Measurements from ENCODE around the gene NCAM2.

Gene NCAM2

DNA sequence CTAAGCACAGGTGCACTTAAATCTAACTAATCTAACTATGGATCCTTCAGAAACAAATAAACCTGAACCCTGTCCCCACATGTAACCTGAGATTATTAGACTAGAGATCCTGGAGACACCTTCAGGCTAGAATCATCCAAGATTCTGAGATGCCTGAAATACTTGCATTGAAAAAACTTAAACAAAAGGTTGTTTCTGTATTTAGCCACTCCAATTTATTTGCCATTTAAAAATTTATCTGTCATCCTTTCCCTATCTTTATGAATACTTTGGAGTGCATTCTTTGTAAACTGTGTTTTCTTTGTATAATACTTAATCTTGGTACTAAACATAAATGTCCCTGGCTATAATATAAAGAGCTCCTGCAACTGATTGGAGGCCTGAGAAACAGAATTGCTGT lies 270.7 kb downstream of the NCAM2 start:
- Histone ChIP-seq H3K36me3 (ENCODE audit: control insufficient read depth in 5 of 5, insufficient read depth in 5 of 5, low read length in 5 of 5) (no peaks in the 10 kb centered on the region), H3K27ac (ENCODE audit: low read depth, low read length) (no peak overlapping the region), H3K27me3 (ENCODE audit: control insufficient read depth in 5 of 5, insufficient read depth in 4 of 5, low read length in 5 of 5) (no peaks in the 10 kb centered on the region), H3K4me1 (ENCODE audit: control insufficient read depth in 5 of 5, insufficient read depth in 5 of 5, low read length in 5 of 5) (no peaks in the 10 kb centered on the region), H3K9ac (ENCODE audit: low read length in 5 of 5) (no peak overlapping the region), H3K9me3 (ENCODE audit: control insufficient read depth in 5 of 5, low read length in 5 of 5) (peaks cover 0 to 2% (median 0%) of the 10 kb centered on the region in 5 donors), H3K4me3 (ENCODE audit: low read depth in 1 of 5, low read length in 5 of 5) (no peak overlapping the region)

DNA sequence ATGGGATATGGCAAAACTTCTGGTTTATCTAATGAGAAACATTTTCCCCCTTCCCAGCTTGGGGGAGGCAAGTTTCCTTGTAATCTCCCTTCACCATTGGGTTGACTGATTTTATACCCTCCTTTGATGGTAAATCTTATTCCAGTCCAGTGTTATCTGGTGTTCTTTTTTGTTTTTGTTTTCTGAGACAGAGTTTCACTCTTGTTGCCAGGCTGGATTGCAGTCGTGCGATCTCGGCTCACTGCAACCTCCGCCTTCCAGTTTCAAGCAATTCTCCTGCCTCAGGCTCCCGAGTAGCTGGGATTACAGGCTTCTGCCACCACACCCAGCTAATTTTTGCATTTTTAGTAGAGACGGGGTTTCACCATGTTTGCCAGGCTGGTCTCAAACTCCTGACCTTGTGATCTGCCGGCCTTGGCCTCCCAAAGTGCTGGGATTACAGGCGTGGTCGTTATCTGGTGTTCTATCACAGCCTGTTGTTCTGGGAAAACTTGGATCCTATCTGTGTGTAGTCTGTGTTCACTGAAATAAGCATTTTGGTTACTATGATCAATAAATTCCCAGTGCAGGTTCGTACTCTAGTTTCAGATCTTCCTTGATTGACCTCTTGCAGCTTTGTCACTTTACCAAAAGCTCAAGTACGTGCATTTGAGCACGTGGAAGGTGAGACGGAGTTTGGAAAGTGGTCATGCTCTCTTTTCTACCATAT lies 281.1 kb downstream of the NCAM2 start:
- Histone ChIP-seq H3K9me3 (ENCODE audit: control insufficient read depth in 5 of 5, low read length in 5 of 5) (no peaks in the 10 kb centered on the region), H3K9ac (ENCODE audit: low read length in 5 of 5) (no peak overlapping the region), H3K36me3 (ENCODE audit: control insufficient read depth in 5 of 5, insufficient read depth in 5 of 5, low read length in 5 of 5) (no peaks in the 10 kb centered on the region), H3K27me3 (ENCODE audit: control insufficient read depth in 5 of 5, insufficient read depth in 4 of 5, low read length in 5 of 5) (no peaks in the 10 kb centered on the region), H3K4me3 (ENCODE audit: low read depth in 1 of 5, low read length in 5 of 5) (no peak overlapping the region), H3K4me1 (ENCODE audit: control insufficient read depth in 5 of 5, insufficient read depth in 5 of 5, low read length in 5 of 5) (no peaks in the 10 kb centered on the region), H3K27ac (ENCODE audit: low read depth, low read length) (no peak overlapping the region)

DNA sequence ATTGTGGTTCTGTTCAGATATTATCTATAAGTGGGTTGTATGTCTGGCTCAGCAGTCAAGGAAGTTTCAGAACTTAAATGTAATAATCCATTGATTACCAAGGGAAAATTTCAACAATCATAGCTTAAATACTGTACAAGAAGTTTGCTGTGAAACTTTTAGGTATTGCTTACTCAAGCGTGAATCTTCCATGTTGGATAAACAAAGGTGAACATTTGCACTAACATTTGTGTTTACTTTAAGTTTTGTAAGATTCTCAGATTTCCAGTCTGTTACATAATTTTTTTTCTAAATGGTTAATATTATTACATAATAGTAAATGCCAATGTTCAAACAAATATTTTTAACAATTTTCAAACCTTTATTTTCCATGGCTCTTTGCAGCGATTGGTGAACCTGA lies 285.6 kb downstream of the NCAM2 start:
- Histone ChIP-seq H3K36me3 (ENCODE audit: control insufficient read depth in 5 of 5, insufficient read depth in 5 of 5, low read length in 5 of 5) (no peaks in the 10 kb centered on the region), H3K9me3 (ENCODE audit: control insufficient read depth in 5 of 5, low read length in 5 of 5) (no peaks in the 10 kb centered on the region), H3K4me3 (ENCODE audit: low read depth in 1 of 5, low read length in 5 of 5) (no peak overlapping the region), H3K27me3 (ENCODE audit: control insufficient read depth in 5 of 5, insufficient read depth in 4 of 5, low read length in 5 of 5) (no peaks in the 10 kb centered on the region), H3K9ac (ENCODE audit: low read length in 5 of 5) (no peak overlapping the region), H3K27ac (ENCODE audit: low read depth, low read length) (no peak overlapping the region), H3K4me1 (ENCODE audit: control insufficient read depth in 5 of 5, insufficient read depth in 5 of 5, low read length in 5 of 5) (peaks cover 0 to 4% (median 0%) of the 10 kb centered on the region in 5 donors)

DNA sequence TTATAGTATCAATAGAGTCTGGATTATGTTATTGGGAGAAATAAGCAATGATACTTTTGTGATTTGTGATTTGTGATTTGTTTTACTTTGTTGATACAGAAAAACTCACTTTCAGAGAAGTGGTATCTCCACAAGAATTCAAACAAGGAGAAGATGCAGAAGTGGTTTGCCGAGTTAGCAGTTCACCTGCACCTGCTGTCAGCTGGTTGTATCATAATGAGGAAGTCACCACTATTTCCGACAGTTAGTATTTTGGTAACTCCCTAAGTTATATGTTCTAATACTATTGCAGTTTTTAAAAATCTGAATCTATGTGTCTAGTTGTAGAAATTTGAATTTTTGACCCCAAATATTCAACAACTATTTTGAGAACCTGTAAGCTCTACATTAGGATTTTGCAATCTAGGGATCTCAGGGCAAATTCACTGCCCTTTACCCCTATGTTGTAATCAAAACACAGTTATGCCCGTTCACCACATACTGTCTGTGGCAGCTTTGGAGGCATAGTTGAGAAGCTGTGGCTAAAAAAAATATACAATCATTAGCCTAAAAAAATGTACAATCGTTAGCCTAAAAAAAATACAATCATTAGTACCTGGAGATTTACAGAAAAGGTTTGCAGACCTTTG lies 288.1 kb downstream of the NCAM2 start:
- H3K9me3 ChIP-seq (ENCODE audit: control insufficient read depth in 5 of 5, low read length in 5 of 5), result no peaks in the 10 kb centered on the region
- H3K36me3 ChIP-seq (ENCODE audit: control insufficient read depth in 5 of 5, insufficient read depth in 5 of 5, low read length in 5 of 5), result no peaks in the 10 kb centered on the region
- H3K9ac ChIP-seq (ENCODE audit: low read length in 5 of 5), result no peak overlapping the region
- no peaks in the 10 kb centered on the region for H3K27me3 ChIP-seq (ENCODE audit: control insufficient read depth in 5 of 5, insufficient read depth in 4 of 5, low read length in 5 of 5)
- H3K4me3 ChIP-seq (ENCODE audit: low read depth in 1 of 5, low read length in 5 of 5), result no peak overlapping the region
- H3K27ac ChIP-seq (ENCODE audit: low read depth, low read length), result no peak overlapping the region
- H3K4me1 ChIP-seq (ENCODE audit: control insufficient read depth in 5 of 5, insufficient read depth in 5 of 5, low read length in 5 of 5), result peaks cover 0 to 4% (median 0%) of the 10 kb centered on the region in 5 donors

DNA sequence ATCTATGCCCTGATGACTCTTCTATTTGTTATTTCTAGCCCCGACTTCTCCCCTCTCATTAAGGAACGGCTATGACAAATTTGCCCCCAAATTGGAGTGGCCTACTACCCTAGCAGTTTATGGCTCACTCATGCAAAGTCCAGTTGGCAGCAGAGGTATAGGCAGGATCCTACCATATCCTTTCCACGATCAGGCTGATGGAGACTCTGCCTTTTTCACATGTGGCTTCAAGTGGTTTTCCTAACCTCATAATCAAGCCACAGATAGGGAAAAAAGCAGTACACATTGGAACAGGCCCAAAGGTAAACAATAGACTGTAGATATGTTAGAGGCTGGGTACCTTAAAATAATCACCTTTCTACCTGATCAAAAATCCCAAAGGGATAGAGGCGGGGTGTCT lies 292.5 kb downstream of the NCAM2 start:
- no peaks in the 10 kb centered on the region for H3K36me3 ChIP-seq (ENCODE audit: control insufficient read depth in 5 of 5, insufficient read depth in 5 of 5, low read length in 5 of 5)
- no peaks in the 10 kb centered on the region for H3K9me3 ChIP-seq (ENCODE audit: control insufficient read depth in 5 of 5, low read length in 5 of 5)
- H3K27ac ChIP-seq (ENCODE audit: low read depth, low read length), result no peak overlapping the region
- no peak overlapping the region for H3K9ac ChIP-seq (ENCODE audit: low read length in 5 of 5)
- H3K4me3 ChIP-seq (ENCODE audit: low read depth in 1 of 5, low read length in 5 of 5), result no peak overlapping the region
- H3K4me1 ChIP-seq (ENCODE audit: control insufficient read depth in 5 of 5, insufficient read depth in 5 of 5, low read length in 5 of 5), result peaks cover 0 to 4% (median 0%) of the 10 kb centered on the region in 5 donors
- H3K27me3 ChIP-seq (ENCODE audit: control insufficient read depth in 5 of 5, insufficient read depth in 4 of 5, low read length in 5 of 5), result no peaks in the 10 kb centered on the region

DNA sequence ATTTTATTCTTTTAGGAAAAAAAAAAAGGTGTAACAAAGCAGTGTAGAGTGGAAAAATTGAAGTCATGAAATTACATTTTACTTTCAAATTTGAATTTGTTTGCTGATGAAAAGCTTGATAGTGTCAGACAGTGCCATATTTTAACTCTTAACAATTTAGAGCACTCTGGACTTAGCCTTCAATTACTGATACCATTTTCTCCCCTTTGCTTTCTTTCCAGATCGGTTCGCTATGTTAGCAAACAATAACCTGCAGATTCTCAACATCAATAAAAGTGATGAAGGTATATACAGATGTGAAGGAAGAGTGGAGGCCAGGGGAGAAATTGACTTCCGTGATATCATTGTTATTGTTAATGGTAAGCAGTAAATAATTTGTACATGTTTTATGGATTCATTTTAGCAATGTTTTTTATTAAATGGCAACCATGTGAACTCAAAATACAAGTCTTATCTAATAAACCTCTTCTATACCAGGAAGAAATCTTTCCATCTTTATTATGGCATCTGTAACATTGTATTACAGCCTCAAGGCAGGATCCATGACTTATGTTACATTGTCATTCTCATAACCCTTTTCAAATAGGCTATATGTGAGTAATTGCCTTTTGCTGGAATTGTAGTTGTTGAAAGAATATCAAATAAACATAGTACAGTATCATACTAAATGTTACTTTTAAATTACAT lies 293.8 kb downstream of the NCAM2 start:
- Histone ChIP-seq H3K4me1 (ENCODE audit: control insufficient read depth in 5 of 5, insufficient read depth in 5 of 5, low read length in 5 of 5) (no peaks in the 10 kb centered on the region), H3K27me3 (ENCODE audit: control insufficient read depth in 5 of 5, insufficient read depth in 4 of 5, low read length in 5 of 5) (no peaks in the 10 kb centered on the region), H3K27ac (ENCODE audit: low read depth, low read length) (no peak overlapping the region), H3K9ac (ENCODE audit: low read length in 5 of 5) (no peak overlapping the region), H3K36me3 (ENCODE audit: control insufficient read depth in 5 of 5, insufficient read depth in 5 of 5, low read length in 5 of 5) (no peaks in the 10 kb centered on the region), H3K9me3 (ENCODE audit: control insufficient read depth in 5 of 5, low read length in 5 of 5) (no peaks in the 10 kb centered on the region), H3K4me3 (ENCODE audit: low read depth in 1 of 5, low read length in 5 of 5) (no peak overlapping the region)

DNA sequence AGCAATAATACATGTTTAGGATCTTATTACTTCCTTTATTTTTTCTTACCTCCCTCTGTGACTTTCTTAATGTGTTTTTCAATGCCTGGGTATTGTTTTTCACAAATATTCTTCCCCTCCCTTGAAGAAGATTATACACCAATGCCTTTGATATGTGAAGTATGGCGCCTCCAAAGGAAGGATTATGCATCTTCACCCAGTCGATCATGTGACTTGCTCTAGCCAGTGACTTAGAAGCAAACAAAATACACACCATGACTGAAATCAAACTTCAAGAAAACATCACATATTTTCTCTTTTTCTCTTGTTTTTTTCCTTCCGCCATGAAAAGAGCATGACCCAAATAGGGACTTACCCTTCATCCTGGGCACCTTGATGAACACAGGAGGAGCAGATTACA lies 297.1 kb downstream of the NCAM2 start:
- no peak overlapping the region for H3K4me3 ChIP-seq (ENCODE audit: low read depth in 1 of 5, low read length in 5 of 5)
- H3K36me3 ChIP-seq (ENCODE audit: control insufficient read depth in 5 of 5, insufficient read depth in 5 of 5, low read length in 5 of 5), result no peaks in the 10 kb centered on the region
- no peaks in the 10 kb centered on the region for H3K4me1 ChIP-seq (ENCODE audit: control insufficient read depth in 5 of 5, insufficient read depth in 5 of 5, low read length in 5 of 5)

DNA sequence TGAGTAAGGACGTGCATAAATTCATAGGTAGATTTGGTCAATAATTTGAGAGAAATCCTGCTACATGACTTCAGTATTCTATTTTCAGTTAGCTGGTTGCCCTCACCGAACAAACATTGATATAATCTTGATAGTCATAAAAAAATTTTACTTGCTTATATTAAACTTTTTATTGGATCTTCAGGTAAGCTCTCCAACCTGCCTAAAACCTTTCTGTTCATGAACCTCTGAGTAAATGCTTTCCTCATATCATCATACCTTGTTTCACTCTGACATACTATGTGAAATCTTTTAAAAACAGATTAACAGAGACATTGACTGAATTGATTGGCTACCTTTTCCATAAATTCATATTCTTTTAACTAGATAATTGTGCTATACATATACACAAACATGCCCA lies 299.0 kb downstream of the NCAM2 start:
- H3K36me3 ChIP-seq (ENCODE audit: control insufficient read depth in 5 of 5, insufficient read depth in 5 of 5, low read length in 5 of 5), result no peaks in the 10 kb centered on the region
- H3K27ac ChIP-seq (ENCODE audit: low read depth, low read length), result no peak overlapping the region
- no peak overlapping the region for H3K4me3 ChIP-seq (ENCODE audit: low read depth in 1 of 5, low read length in 5 of 5)
- H3K27me3 ChIP-seq (ENCODE audit: control insufficient read depth in 5 of 5, insufficient read depth in 4 of 5, low read length in 5 of 5), result no peaks in the 10 kb centered on the region
- H3K9me3 ChIP-seq (ENCODE audit: control insufficient read depth in 5 of 5, low read length in 5 of 5), result no peaks in the 10 kb centered on the region
- H3K4me1 ChIP-seq (ENCODE audit: control insufficient read depth in 5 of 5, insufficient read depth in 5 of 5, low read length in 5 of 5), result no peaks in the 10 kb centered on the region
- no peak overlapping the region for H3K9ac ChIP-seq (ENCODE audit: low read length in 5 of 5)

More for the DNA sequence above, 297.1 kb downstream of the NCAM2 start:
- Histone ChIP-seq H3K9me3 (ENCODE audit: control insufficient read depth in 5 of 5, low read length in 5 of 5) (no peaks in the 10 kb centered on the region), H3K27me3 (ENCODE audit: control insufficient read depth in 5 of 5, insufficient read depth in 4 of 5, low read length in 5 of 5) (no peaks in the 10 kb centered on the region), H3K27ac (ENCODE audit: low read depth, low read length) (no peak overlapping the region), H3K9ac (ENCODE audit: low read length in 5 of 5) (no peak overlapping the region)

DNA sequence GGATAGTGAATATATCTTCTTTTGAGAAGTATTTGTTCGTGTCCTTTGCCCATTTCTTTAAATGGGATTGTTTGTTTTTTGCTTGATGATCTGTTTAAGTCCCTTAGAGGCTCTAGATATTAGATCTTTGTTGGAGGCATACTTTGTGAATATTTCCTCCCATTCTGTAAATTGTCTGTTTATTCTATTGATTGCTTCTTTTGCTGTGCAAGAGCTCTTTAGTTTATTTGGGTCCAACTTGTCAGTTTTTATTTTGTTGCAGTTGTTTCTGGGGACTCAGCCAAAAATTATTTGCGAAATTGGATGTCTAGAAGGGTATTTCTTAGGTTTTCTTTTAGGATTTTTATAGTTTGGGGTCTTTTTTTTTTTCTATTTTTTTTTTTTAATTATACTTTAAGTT lies 302.8 kb downstream of the NCAM2 start:
- no peaks in the 10 kb centered on the region for H3K4me1 ChIP-seq (ENCODE audit: control insufficient read depth in 5 of 5, insufficient read depth in 5 of 5, low read length in 5 of 5)

DNA sequence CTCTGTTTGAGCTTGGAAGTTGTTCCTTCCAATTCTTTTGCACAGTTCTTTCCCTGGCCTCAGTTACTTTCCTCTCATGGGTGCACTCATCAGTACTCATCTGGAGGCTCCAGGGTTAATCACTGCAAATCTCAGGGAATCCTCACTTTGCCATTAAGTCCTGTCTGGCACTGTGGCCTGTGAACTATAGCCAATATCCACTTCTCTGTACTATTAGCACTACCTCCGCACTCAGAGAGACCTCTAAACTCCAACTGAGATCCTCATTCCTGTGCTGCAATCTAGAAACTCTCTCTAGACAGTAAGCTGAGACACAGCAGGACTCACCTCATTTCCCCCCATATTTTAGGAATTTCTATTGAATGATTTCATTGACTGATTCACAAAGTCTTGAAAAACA lies 311.3 kb downstream of the NCAM2 start:
- Histone ChIP-seq H3K27me3 (ENCODE audit: control insufficient read depth in 5 of 5, insufficient read depth in 4 of 5, low read length in 5 of 5) (no peaks in the 10 kb centered on the region), H3K9me3 (ENCODE audit: control insufficient read depth in 5 of 5, low read length in 5 of 5) (no peaks in the 10 kb centered on the region), H3K9ac (ENCODE audit: low read length in 5 of 5) (no peak overlapping the region), H3K27ac (ENCODE audit: low read depth, low read length) (no peak overlapping the region), H3K36me3 (ENCODE audit: control insufficient read depth in 5 of 5, insufficient read depth in 5 of 5, low read length in 5 of 5) (no peaks in the 10 kb centered on the region), H3K4me3 (ENCODE audit: low read depth in 1 of 5, low read length in 5 of 5) (no peak overlapping the region), H3K4me1 (ENCODE audit: control insufficient read depth in 5 of 5, insufficient read depth in 5 of 5, low read length in 5 of 5) (no peaks in the 10 kb centered on the region)

More for the DNA sequence above, 302.8 kb downstream of the NCAM2 start:
- Histone ChIP-seq H3K36me3 (ENCODE audit: control insufficient read depth in 5 of 5, insufficient read depth in 5 of 5, low read length in 5 of 5) (no peaks in the 10 kb centered on the region), H3K27ac (ENCODE audit: low read depth, low read length) (no peak overlapping the region), H3K9ac (ENCODE audit: low read length in 5 of 5) (no peak overlapping the region), H3K9me3 (ENCODE audit: control insufficient read depth in 5 of 5, low read length in 5 of 5) (no peaks in the 10 kb centered on the region), H3K27me3 (ENCODE audit: control insufficient read depth in 5 of 5, insufficient read depth in 4 of 5, low read length in 5 of 5) (no peaks in the 10 kb centered on the region), H3K4me3 (ENCODE audit: low read depth in 1 of 5, low read length in 5 of 5) (no peak overlapping the region)
